H1 (cell line): ENCODE measurements around the gene CD28. TPM values are rescaled to one million over a fixed set of nuclear protein-coding genes. Genes with fewer than 3 reads are reported as not detected.

ENCODE experiments used
- CTCF ChIA-PET: fragments of 300-600 bp; sonication (Branson Sonifier 250); formaldehyde crosslinking; loops from one replicate; lab custom pipeline; 2021; ENCODE audit not compliant: partially characterized antibody; lab: Charles Lee
- POLR2A ChIA-PET: fragments of 300-600 bp; sonication (Branson Sonifier 250); formaldehyde crosslinking; loops from one replicate; lab custom pipeline; 2021; ENCODE audit warnings: inconsistent platforms; ENCODE audit not compliant: partially characterized antibody; lab: Charles Lee
- DNase-seq, 2 experiments: peaks; one replicate each; pipeline versions ENCODE4 v3.0.0 to v3.0.0-alpha.2; 2010 to 2022; ENCODE audit warnings: low spot score in 2 of 2, low read depth in 1 of 2, mixed read lengths in 1 of 2
- FAIRE-seq: peaks from 2 replicates; lab custom pipeline; 2011; peaks lifted over from hg19 to GRCh38; lab: Jason Lieb, UNC
- H2AFZ ChIP-seq: 2 replicates; pipeline ENCODE4 v1.8.1; 2012; ENCODE audit warnings: low read length, inconsistent platforms
- H2AK5ac ChIP-seq: 2 replicates; pipeline ENCODE4 v1.6.1; 2013; ENCODE audit warnings: low read depth, low read length
- H2BK120ac ChIP-seq: replicated peaks from 2 replicates; pipeline ENCODE3; 2013; ENCODE audit warnings: low read depth, low read length, inconsistent platforms
- H2BK12ac ChIP-seq: 2 replicates; pipeline ENCODE4 v1.6.1; 2013; ENCODE audit warnings: low read depth, low read length
- H2BK15ac ChIP-seq: 2 replicates; pipeline ENCODE4 v1.6.1; 2013; ENCODE audit warnings: low read length
- H2BK20ac ChIP-seq: 2 replicates; pipeline ENCODE4 v1.6.1; 2013; ENCODE audit warnings: low read length
- H2BK5ac ChIP-seq: 2 replicates; pipeline ENCODE4 v1.6.1; 2013; ENCODE audit warnings: low read depth, low read length
- H3K14ac ChIP-seq: 2 replicates; pipeline ENCODE4 v1.6.1; 2013; ENCODE audit warnings: inconsistent platforms; ENCODE audit not compliant: insufficient read length
- H3K18ac ChIP-seq: 2 replicates; pipeline ENCODE4 v1.6.1; 2013; ENCODE audit warnings: low read length; ENCODE audit errors: extremely low read depth
- H3K23ac ChIP-seq: 2 replicates; pipeline ENCODE4 v1.6.1; 2013; ENCODE audit warnings: inconsistent platforms; ENCODE audit not compliant: insufficient read length
- H3K23me2 ChIP-seq: 2 replicates; pipeline ENCODE4 v1.6.1; 2013; ENCODE audit warnings: low read depth, low read length
- H3K27ac ChIP-seq: 2 replicates; pipeline ENCODE4 v1.6.1; 2011; ENCODE audit warnings: low read depth, low read length, inconsistent platforms
- H3K27me3 ChIP-seq, 4 experiments: replicated peaks in 1 of 4; 1 replicate in 1 of 4; 2 replicates in 3 of 4; pipeline versions ENCODE4 v1.6.1 to v1.8.1; 2011 to 2013; ENCODE audit warnings: low read length in 3 of 4, mild to moderate bottlenecking in 3 of 4, inconsistent platforms in 2 of 4, mixed read lengths in 2 of 4, moderate library complexity in 1 of 4; ENCODE audit not compliant: control insufficient read depth in 3 of 4, insufficient read depth in 3 of 4; ENCODE audit errors: extremely low read depth in 1 of 4
- H3K36me3 ChIP-seq, 4 experiments: 2 replicates each; pipeline versions ENCODE4 v1.6.1 to v1.8.1; 2011 to 2013; ENCODE audit warnings: mild to moderate bottlenecking in 4 of 4, low read length in 3 of 4, moderate library complexity in 2 of 4, control low read depth in 1 of 4, inconsistent platforms in 1 of 4; ENCODE audit not compliant: insufficient read depth in 4 of 4, control insufficient read depth in 2 of 4
- H3K4ac ChIP-seq: replicated peaks from 2 replicates; pipeline ENCODE3; 2013; ENCODE audit warnings: low read length, low read depth, mixed read lengths, inconsistent platforms; ENCODE audit not compliant: insufficient read length
- H3K4me1 ChIP-seq, 4 experiments: replicated peaks in 1 of 4; 1 replicate in 1 of 4; 2 replicates in 3 of 4; pipeline versions ENCODE4 v1.6.1 to v1.8.1; 2011 to 2013; ENCODE audit warnings: low read length in 3 of 4, inconsistent platforms in 2 of 4, mixed read lengths in 1 of 4; ENCODE audit not compliant: insufficient read depth in 4 of 4, control insufficient read depth in 3 of 4
- H3K4me2 ChIP-seq, 2 experiments: 2 replicates each; pipeline versions ENCODE4 v1.6.1 to v1.8.1; 2011 to 2013; ENCODE audit warnings: low read depth in 2 of 2, low read length in 2 of 2, control low read depth in 1 of 2, inconsistent platforms in 1 of 2, mild to moderate bottlenecking in 1 of 2; ENCODE audit not compliant: insufficient read depth in 1 of 2
- H3K4me3 ChIP-seq, 4 experiments: fragments of 200-600, 300-600 bp in 1 of 4; sonication (generic), shearing (Covaris generic), sonication (Bioruptor Twin) in 1 of 4; 2 replicates each; pipeline versions ENCODE4 v1.5.1 to v1.8.1; 2011 to 2016; ENCODE audit warnings: low read length in 4 of 4, low read depth in 3 of 4, control low read depth in 2 of 4, inconsistent platforms in 2 of 4, mild to moderate bottlenecking in 2 of 4, mixed read lengths in 1 of 4, moderate library complexity in 1 of 4; ENCODE audit not compliant: insufficient read depth in 2 of 4; ENCODE audit errors: extremely low read depth in 1 of 4
- H3K56ac ChIP-seq: replicated peaks from 2 replicates; pipeline ENCODE3; 2013; ENCODE audit warnings: low read depth, mild to moderate bottlenecking, mixed read lengths, low read length, inconsistent platforms; ENCODE audit not compliant: insufficient read length
- H3K79me1 ChIP-seq: 2 replicates; pipeline ENCODE4 v1.6.1; 2013; ENCODE audit warnings: low read depth, low read length, control low read depth
- H3K79me2 ChIP-seq, 2 experiments: 2 replicates each; pipeline versions ENCODE4 v1.6.1 to v1.8.1; 2012 to 2013; ENCODE audit warnings: low read length in 2 of 2, mild to moderate bottlenecking in 2 of 2, inconsistent platforms in 1 of 2; ENCODE audit not compliant: insufficient read depth in 2 of 2, control insufficient read depth in 1 of 2
- H3K9ac ChIP-seq, 4 experiments: replicated peaks in 1 of 4; 1 replicate in 1 of 4; 2 replicates in 3 of 4; pipeline versions ENCODE4 v1.6.1 to v1.8.1; 2011 to 2013; ENCODE audit warnings: low read depth in 3 of 4, low read length in 3 of 4, control low read depth in 2 of 4, mild to moderate bottlenecking in 2 of 4, moderate library complexity in 2 of 4, inconsistent platforms in 1 of 4; ENCODE audit errors: extremely low read depth in 1 of 4
- H3K9me3 ChIP-seq, 2 experiments: 2 replicates each; pipeline versions ENCODE4 v1.6.1 to v1.8.1; 2012 to 2013; ENCODE audit warnings: mild to moderate bottlenecking in 2 of 2, moderate library complexity in 2 of 2, control low read depth in 1 of 2, inconsistent platforms in 1 of 2, low read depth in 1 of 2, low read length in 1 of 2, mixed read lengths in 1 of 2; ENCODE audit not compliant: insufficient read depth in 2 of 2
- H4K20me1 ChIP-seq, 2 experiments: replicated peaks in 1 of 2; 2 replicates each; pipeline versions ENCODE3 to v1.8.1; 2011 to 2013; ENCODE audit warnings: inconsistent platforms in 2 of 2, low read length in 2 of 2, mild to moderate bottlenecking in 1 of 2; ENCODE audit not compliant: insufficient read depth in 2 of 2, control insufficient read depth in 1 of 2
- H4K5ac ChIP-seq: 2 replicates; pipeline ENCODE4 v1.6.1; 2013; ENCODE audit warnings: low read length, low read depth, mixed read lengths, inconsistent platforms; ENCODE audit not compliant: insufficient read length
- H4K8ac ChIP-seq: 2 replicates; pipeline ENCODE4 v1.8.0; 2013; ENCODE audit warnings: mild to moderate bottlenecking, moderate library complexity, low read length, inconsistent platforms; ENCODE audit not compliant: insufficient read depth; ENCODE audit errors: extremely low read depth
- H4K91ac ChIP-seq: replicated peaks from 2 replicates; pipeline ENCODE3; 2013; ENCODE audit warnings: low read length, mixed read lengths, inconsistent platforms; ENCODE audit not compliant: insufficient read length
- CEBPB ChIP-seq: IDR thresholded peaks from 2 replicates; pipeline ENCODE4 v1.6.1; 2012; ENCODE audit warnings: low read depth, low read length
- NRF1 ChIP-seq: IDR thresholded peaks from 2 replicates; pipeline ENCODE4 v1.6.1; 2011; ENCODE audit warnings: mild to moderate bottlenecking, low read depth, low read length, improper control_type of control experiment
- RFX5 ChIP-seq: IDR thresholded peaks from 2 replicates; pipeline ENCODE4 v1.6.1; 2011; ENCODE audit warnings: low read depth, low read length, improper control_type of control experiment, borderline replicate concordance
- SIN3A ChIP-seq, 2 experiments: IDR thresholded peaks in 1 of 2; conservative IDR thresholded peaks in 1 of 2; 2 replicates each; pipeline ENCODE4 v1.6.1; 2011 to 2012; ENCODE audit warnings: low read length in 2 of 2, improper control_type of control experiment in 1 of 2, low read depth in 1 of 2, mild to moderate bottlenecking in 1 of 2
- polyA plus RNA-seq, 7 experiments: library from polyadenylated mRNA; depleted of rRNA in 3 of 7; stranded (reverse) in 5 of 7; unstranded in 2 of 7; fragments of >200 nt in 5 of 7; fragments of 200-250 nt in 2 of 7; gene quantifications; 1 replicate in 5 of 7; 2 replicates in 1 of 7; 4 replicates in 1 of 7; pipeline versions ENCODE4 v1.2.1 to v1.2.3, GENCODE V29; 2011 to 2013; ENCODE audit warnings: missing spikeins in 2 of 7, mixed read lengths in 2 of 7
- total RNA-seq: library from RNA; stranded (reverse); fragmentation: NEBNext Ultra II Directional; extraction: Animal tissue kit (Norgen Biotek cat#: 25700); gene quantifications from 2 replicates; pipeline ENCODE4 v1.2.1, GENCODE V29; 2021
- TF ChIP-seq, protein P1 (sequence below), 3 experiments: IDR thresholded peaks; 1 replicate in 2 of 3; 2 replicates in 1 of 3; pipeline versions ENCODE4 v1.5.1 to v1.6.1; 2011; ENCODE audit warnings: low read length in 3 of 3, mild to moderate bottlenecking in 3 of 3, inconsistent platforms in 2 of 3, low read depth in 1 of 3, moderate library complexity in 1 of 3; ENCODE audit not compliant: insufficient read depth in 1 of 3; ENCODE audit errors: control extremely low read depth in 1 of 3
- TF ChIP-seq, protein P2 (sequence below): IDR thresholded peaks from 2 replicates; pipeline ENCODE4 v1.6.1; 2012; ENCODE audit warnings: inconsistent platforms

CD28 gene
- total and polyA plus RNA-seq, 2 of the 8 experiments (the other 6 are each of a cell fraction or from before 2014, with no cell fraction given), result not detected

DNA sequence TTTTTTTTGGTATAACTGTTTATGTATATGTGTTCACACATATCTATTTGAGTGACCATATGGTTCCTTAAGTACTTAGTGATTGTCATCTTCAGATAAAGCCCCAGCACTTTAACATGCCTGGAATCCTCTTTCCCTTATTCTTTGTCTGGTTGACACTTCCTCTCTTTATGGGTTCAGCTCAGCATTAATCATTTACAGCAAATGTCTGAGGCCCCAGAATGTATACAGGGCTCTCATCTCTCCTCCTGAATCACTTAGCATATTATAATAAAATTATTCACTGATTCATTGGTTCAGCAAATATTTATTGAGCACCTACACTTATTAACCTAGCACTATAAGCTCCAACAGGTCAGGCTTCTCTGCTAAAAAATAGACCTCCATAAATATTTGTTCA is 43.5 kb upstream of the CD28 start:
- Histone ChIP-seq H3K4ac (no peak overlapping the region), H3K9ac (no peak overlapping the region), H3K4me1 (peaks cover 0 to 7% (median 1%) of the 10 kb centered on the region in 4 experiments; a peak in 2 of 7 replicates), H4K8ac (no peak overlapping the region), H3K79me2 (no peaks in the 10 kb centered on the region), H3K56ac (no peak overlapping the region), H4K91ac (no peak overlapping the region), H3K14ac (no peak overlapping the region), H3K18ac (no peak overlapping the region), H2BK12ac (no peak overlapping the region), H2AK5ac (no peak overlapping the region), H4K5ac (no peak overlapping the region), H2BK5ac (no peak overlapping the region), H2BK120ac (no peak overlapping the region), H3K27ac (no peak overlapping the region), H3K27me3 (no peaks in the 10 kb centered on the region), H3K36me3 (no peaks in the 10 kb centered on the region), H3K79me1 (no peaks in the 10 kb centered on the region), H3K9me3 (no peaks in the 10 kb centered on the region), H2AFZ (no peak overlapping the region), H2BK20ac (no peak overlapping the region), H3K4me2 (no peak overlapping the region), H2BK15ac (no peak overlapping the region), H3K4me3 (no peak overlapping the region), H4K20me1 (no peaks in the 10 kb centered on the region), H3K23ac (no peak overlapping the region), H3K23me2 (no peaks in the 10 kb centered on the region)
- FAIRE-seq (no peak), DNase-seq (no peak)
- POLR2A ChIA-PET, result no interaction called here
- no peak for TF ChIP-seq SIN3A (conservative IDR thresholded peaks at IDR 0.05 in 1 of 2, IDR thresholded peaks at IDR 0.05 in 1 of 2; ENCODE audit: low read depth in 1 of 2, low read length in 2 of 2)
- no peak for TF ChIP-seq CEBPB
- no peak for TF ChIP-seq RFX5
- TF ChIP-seq, protein P1, sequence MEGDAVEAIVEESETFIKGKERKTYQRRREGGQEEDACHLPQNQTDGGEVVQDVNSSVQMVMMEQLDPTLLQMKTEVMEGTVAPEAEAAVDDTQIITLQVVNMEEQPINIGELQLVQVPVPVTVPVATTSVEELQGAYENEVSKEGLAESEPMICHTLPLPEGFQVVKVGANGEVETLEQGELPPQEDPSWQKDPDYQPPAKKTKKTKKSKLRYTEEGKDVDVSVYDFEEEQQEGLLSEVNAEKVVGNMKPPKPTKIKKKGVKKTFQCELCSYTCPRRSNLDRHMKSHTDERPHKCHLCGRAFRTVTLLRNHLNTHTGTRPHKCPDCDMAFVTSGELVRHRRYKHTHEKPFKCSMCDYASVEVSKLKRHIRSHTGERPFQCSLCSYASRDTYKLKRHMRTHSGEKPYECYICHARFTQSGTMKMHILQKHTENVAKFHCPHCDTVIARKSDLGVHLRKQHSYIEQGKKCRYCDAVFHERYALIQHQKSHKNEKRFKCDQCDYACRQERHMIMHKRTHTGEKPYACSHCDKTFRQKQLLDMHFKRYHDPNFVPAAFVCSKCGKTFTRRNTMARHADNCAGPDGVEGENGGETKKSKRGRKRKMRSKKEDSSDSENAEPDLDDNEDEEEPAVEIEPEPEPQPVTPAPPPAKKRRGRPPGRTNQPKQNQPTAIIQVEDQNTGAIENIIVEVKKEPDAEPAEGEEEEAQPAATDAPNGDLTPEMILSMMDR (IDR thresholded peaks at IDR 0.05; ENCODE audit: control extremely low read depth in 1 of 3, insufficient read depth in 1 of 3, low read depth in 1 of 3, low read length in 3 of 3), result no peak
- TF ChIP-seq, protein P2, sequence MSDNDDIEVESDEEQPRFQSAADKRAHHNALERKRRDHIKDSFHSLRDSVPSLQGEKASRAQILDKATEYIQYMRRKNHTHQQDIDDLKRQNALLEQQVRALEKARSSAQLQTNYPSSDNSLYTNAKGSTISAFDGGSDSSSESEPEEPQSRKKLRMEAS, result no peak
- TF ChIP-seq NRF1, result no peak
- CTCF ChIA-PET, result interaction anchor here (0.9 kb wide), 1 partner anchor 816 kb away, joined by 3 read pairs; no protein-coding TSS in a partner anchor
